GM19035 (cell line): ENCODE results near the gene PNLIP.

Experiments
- ATAC-seq: cut with Tn5 transposase; IDR thresholded peaks from one replicate; pipeline ENCODE4 v1.9.1; 2021; ENCODE audit not compliant: unreplicated experiment

The PNLIP gene

DNA sequence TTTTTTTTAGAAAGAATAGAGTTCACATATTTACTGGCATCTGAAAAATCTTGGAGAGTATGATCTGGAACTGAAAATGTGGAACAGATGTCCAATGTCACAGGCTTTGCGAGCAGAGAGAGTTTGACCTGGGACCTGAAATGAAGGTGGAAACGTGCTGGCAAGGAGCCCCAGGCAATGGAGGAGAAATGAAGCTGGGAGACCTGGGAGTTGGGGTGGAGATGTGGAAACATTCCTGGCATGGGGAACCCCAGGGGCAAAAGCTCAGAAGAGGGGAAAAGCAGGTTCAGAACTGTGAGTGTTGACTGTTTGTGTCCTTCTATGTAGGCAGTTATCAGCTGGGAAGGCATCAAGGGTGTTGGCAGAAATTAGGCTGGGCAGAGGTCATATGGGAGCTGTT lies 67.7 kb downstream of the PNLIP start:
- ATAC-seq = no peak

GRCh38 chr10:116614796-116615195 lies 69.1 kb downstream of the PNLIP start:
- no peak for ATAC-seq

- ATAC-seq = no peak
These were observed 69.6 kb downstream of the PNLIP start for GRCh38 chr10:116615199-116615776.
